Gastrocnemius medialis (tissue), 4 donors: ENCODE measurements around the gene RGS4. TPM values are rescaled to one million over a fixed set of nuclear protein-coding genes. Genes with fewer than 3 reads are reported as not detected.

Experiments
- ATAC-seq, 2 donors: fragments of 150-250 bp; one replicate each; pipeline ENCODE4 v1.9.1; 2016
- DNase-seq, 2 donors: peaks; one replicate each; pipeline ENCODE4 v3.0.0-alpha.2; 2019
- H3K27ac ChIP-seq, 4 donors: fragments of 200-600 bp; sonication (generic); 1 replicate in 1 of 4; 2 replicates in 3 of 4; pipeline ENCODE4 v1.5.1; 2016 to 2018; ENCODE audit warnings: mild to moderate bottlenecking in 2 of 4, moderate library complexity in 1 of 4
- H3K27me3 ChIP-seq, 3 donors: fragments of 200-600 bp; sonication (generic) in 2 of 3; 1 replicate in 1 of 3; 2 replicates in 2 of 3; pipeline versions ENCODE4 v1.5.1 to v1.6.0; 2016 to 2019; ENCODE audit warnings: mild to moderate bottlenecking in 1 of 3, moderate library complexity in 1 of 3
- H3K36me3 ChIP-seq, 2 donors: fragments of 200-600 bp; sonication (generic) in 1 of 2; one replicate each; pipeline ENCODE4 v1.5.1; 2017 to 2018
- H3K4me1 ChIP-seq, 2 donors: fragments of 200-600 bp; sonication (generic) in 1 of 2; one replicate each; pipeline ENCODE4 v1.5.1; 2016 to 2017; ENCODE audit warnings: mild to moderate bottlenecking in 2 of 2
- H3K4me3 ChIP-seq, 4 donors: fragments of 200-600 bp; sonication (generic) in 3 of 4; 1 replicate in 1 of 4; 2 replicates in 3 of 4; pipeline ENCODE4 v1.5.1; 2016 to 2019; ENCODE audit warnings: mild to moderate bottlenecking in 2 of 4
- H3K9me3 ChIP-seq, 3 donors: fragments of 200-600 bp; sonication (generic) in 2 of 3; 1 replicate in 1 of 3; 2 replicates in 2 of 3; pipeline ENCODE4 v1.5.1; 2016 to 2019
- CTCF ChIP-seq, 5 experiments: fragments of 450-650 bp in 3 of 5; fragments of 200-600 bp in 2 of 5; sonication (generic) in 2 of 5; IDR thresholded peaks in 4 of 5; conservative IDR thresholded peaks in 1 of 5; 1 replicate in 4 of 5; 2 replicates in 1 of 5; pipeline ENCODE4 v1.5.1; 2016 to 2019; ENCODE audit warnings: antibody characterized with exemption in 5 of 5, mild to moderate bottlenecking in 3 of 5, moderate library complexity in 3 of 5
- POLR2A ChIP-seq, 2 donors: fragments of 450-650 bp; IDR thresholded peaks; one replicate each; pipeline ENCODE4 v1.6.1; 2017; ENCODE audit warnings: antibody characterized with exemption in 2 of 2, mild to moderate bottlenecking in 2 of 2, moderate library complexity in 2 of 2
- in situ Hi-C, 4 donors: fragments of 200-750 bp; cut with MboI; loops; one replicate each; pipeline versions ENCODE4 v1.15.0 to v1.8.0; 2017; ENCODE audit warnings: low sequenced_read_pairs in 4 of 4
- intact Hi-C: fragments of 100-400 bp; cut with DNase I; formaldehyde crosslinking; loops from one replicate; pipeline ENCODE4 v1.15.1; 2023; ENCODE audit warnings: low total_unique reads
- total RNA-seq, 4 donors: library from RNA; depleted of rRNA; stranded (reverse); fragments of >200 nt; gene quantifications; one replicate each; pipeline versions ENCODE4 v1.1.0 to v1.2.3, GENCODE V29; 2016

RGS4 gene
- total RNA-seq, 4 donors from 2014 or later = not detected

DNA sequence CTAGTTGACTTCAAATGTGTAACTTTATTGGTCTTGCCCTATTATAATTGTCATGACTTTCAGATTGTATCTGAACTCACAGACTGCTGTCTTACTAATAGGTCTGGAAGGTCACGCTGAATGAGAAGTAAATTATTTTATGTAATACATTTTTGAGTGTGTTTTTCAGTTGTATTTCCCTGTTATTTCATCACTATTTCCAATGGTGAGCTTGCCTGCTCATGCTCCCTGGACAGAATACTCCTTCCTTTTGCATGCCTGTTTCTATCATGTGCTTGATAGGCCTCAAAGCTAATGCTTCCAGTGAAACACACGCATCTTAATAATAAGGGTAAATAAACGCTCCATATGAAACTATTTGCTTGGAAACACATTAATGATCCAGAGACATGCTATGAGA lies 7.3 kb downstream of the RGS4 start:
- no peak for TF ChIP-seq POLR2A (IDR thresholded peaks at IDR 0.05)
- TF ChIP-seq CTCF (IDR thresholded peaks at IDR 0.05 in 4 of 5, conservative IDR thresholded peaks at IDR 0.05 in 1 of 5) = no peak
- DNase-seq (no peak), ATAC-seq (no peak)
- H3K36me3 ChIP-seq = no peaks in the 10 kb centered on the region
- H3K27me3 ChIP-seq = no peaks in the 10 kb centered on the region
- no peak overlapping the region for H3K27ac ChIP-seq
- intact Hi-C loops = loop anchor here (10.0 kb wide), 1 partner anchor 98 kb away; no protein-coding TSS in a partner anchor
- no peak overlapping the region for H3K4me3 ChIP-seq
- in situ Hi-C loops = no loop called here
- H3K4me1 ChIP-seq = no peaks in the 10 kb centered on the region
- H3K9me3 ChIP-seq = no peaks in the 10 kb centered on the region

DNA sequence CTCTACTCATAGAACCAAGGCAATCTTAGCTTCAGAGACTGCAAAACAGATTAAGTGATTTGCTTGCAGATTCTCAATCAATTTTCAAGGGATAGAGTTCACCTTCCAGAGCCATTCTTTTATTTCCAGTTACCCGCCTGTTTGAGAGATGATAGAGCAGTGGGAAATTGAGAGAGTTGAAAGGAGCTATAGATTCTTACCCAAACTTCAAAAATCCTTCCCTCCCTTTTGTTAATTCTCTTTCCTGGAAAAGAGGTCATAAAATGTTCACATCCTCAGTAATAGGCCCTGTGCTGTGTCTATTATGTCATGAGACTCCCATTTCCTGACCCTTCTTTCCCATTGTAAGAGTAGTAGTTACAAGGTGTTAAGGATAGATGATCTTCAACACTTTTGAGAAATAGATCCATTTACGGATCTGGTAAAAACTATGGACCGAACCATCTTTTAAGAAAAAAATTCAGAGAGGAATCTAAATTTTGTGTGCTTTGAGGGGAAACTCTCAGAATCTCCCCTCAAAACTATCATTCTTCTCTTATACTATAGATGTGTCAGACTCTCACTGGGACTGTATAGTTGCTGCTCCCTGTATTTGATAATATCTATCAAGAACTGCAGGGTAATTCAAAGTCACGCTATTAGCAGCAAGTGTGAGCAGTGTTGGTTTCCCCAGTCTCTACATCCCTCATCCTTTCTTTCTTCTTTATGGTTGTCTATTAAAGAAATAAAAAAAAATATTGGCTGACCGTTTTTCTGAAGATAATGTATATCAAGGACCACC lies 8.0 kb downstream of the RGS4 start:
- Histone ChIP-seq H3K27ac (no peak overlapping the region), H3K9me3 (no peaks in the 10 kb centered on the region), H3K27me3 (no peaks in the 10 kb centered on the region), H3K4me1 (no peaks in the 10 kb centered on the region), H3K36me3 (no peaks in the 10 kb centered on the region), H3K4me3 (no peak overlapping the region)
- in situ Hi-C loops = no loop called here
- DNase-seq (no peak), ATAC-seq (no peak)
- no peak for TF ChIP-seq CTCF (IDR thresholded peaks at IDR 0.05 in 4 of 5, conservative IDR thresholded peaks at IDR 0.05 in 1 of 5)
- no peak for TF ChIP-seq POLR2A (IDR thresholded peaks at IDR 0.05)
- intact Hi-C loops = loop anchor here (10.0 kb wide), 1 partner anchor 98 kb away; no protein-coding TSS in a partner anchor

DNA sequence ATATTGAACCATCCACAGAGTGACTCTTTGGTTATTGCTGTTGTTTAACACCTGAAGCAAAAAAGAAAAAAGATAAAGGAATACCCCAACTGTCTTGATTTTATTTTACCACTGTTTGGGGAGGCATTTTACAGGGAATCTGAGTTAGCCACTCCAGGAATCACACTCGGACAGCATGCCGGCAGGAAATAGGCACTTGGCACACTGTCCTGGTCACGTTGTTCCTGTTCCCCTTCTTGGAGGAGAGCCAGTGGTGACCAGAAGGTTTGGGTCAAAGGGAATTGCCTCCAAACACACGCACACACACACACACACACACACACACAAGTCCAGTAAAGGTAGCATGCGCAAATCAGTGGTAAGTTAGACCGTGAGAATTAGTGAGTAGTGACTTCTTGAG lies 13.8 kb downstream of the RGS4 start:
- intact Hi-C loops = no loop called here
- H3K9me3 ChIP-seq = no peaks in the 10 kb centered on the region
- H3K27me3 ChIP-seq = no peaks in the 10 kb centered on the region
- no peak overlapping the region for H3K27ac ChIP-seq
- no peak overlapping the region for H3K4me3 ChIP-seq
- H3K36me3 ChIP-seq = no peaks in the 10 kb centered on the region
- TF ChIP-seq CTCF (IDR thresholded peaks at IDR 0.05 in 4 of 5, conservative IDR thresholded peaks at IDR 0.05 in 1 of 5) (no peak), POLR2A (IDR thresholded peaks at IDR 0.05) (no peak)
- peaks cover 0 to 11% of the 10 kb centered on the region in 2 donors for H3K4me1 ChIP-seq
- in situ Hi-C loops = no loop called here
- ATAC-seq (no peak), DNase-seq (no peak)

GRCh38 chr1:163083690-163084089 lies 14.5 kb downstream of the RGS4 start:
- no peak overlapping the region for H3K27ac ChIP-seq
- ATAC-seq = no peak

More at GRCh38 chr1:163083690-163084089, 14.5 kb downstream of the RGS4 start:
- Histone ChIP-seq H3K9me3 (no peaks in the 10 kb centered on the region), H3K36me3 (no peaks in the 10 kb centered on the region), H3K4me1 (peaks cover 0 to 11% of the 10 kb centered on the region in 2 donors), H3K27me3 (no peaks in the 10 kb centered on the region), H3K4me3 (no peak overlapping the region)
- in situ Hi-C loops (no loop called here), intact Hi-C loops (no loop called here)
- DNase-seq = no peak
- TF ChIP-seq POLR2A (IDR thresholded peaks at IDR 0.05) (no peak), CTCF (IDR thresholded peaks at IDR 0.05 in 4 of 5, conservative IDR thresholded peaks at IDR 0.05 in 1 of 5) (no peak)
